Natural killer cell (primary cell): ENCODE measurements around the gene HACD3. TPM values are rescaled to one million over a fixed set of nuclear protein-coding genes. Genes with fewer than 3 reads are reported as not detected.

ENCODE experiments used
- ATAC-seq, 3 donors: fragments of 150-1000 bp in 2 of 3; fragments of 200-7000 bp in 1 of 3; cut with Tn5 transposase; 1 replicate in 1 of 3; 2 replicates in 2 of 3; pipeline ENCODE4 v1.10.0; 2021; ENCODE audit warnings: mild to moderate bottlenecking in 2 of 3, moderate library complexity in 2 of 3
- DNase-seq, 2 donors: peaks; one replicate each; pipeline versions ENCODE4 v3.0.0 to v3.0.0-alpha.2; 2013 to 2021; ENCODE audit warnings: mixed read lengths in 1 of 2
- H3K27ac ChIP-seq: one replicate; pipeline ENCODE4 v1.5.1; 2013; ENCODE audit warnings: mild to moderate bottlenecking, low read length
- H3K27me3 ChIP-seq: one replicate; pipeline ENCODE4 v1.6.1; 2013; ENCODE audit warnings: low read length; ENCODE audit not compliant: control insufficient read depth, insufficient read depth
- H3K36me3 ChIP-seq: one replicate; pipeline ENCODE4 v1.6.1; 2013; ENCODE audit warnings: low read length; ENCODE audit not compliant: control insufficient read depth, insufficient read depth
- H3K4me1 ChIP-seq: one replicate; pipeline ENCODE4 v1.6.1; 2013; ENCODE audit warnings: low read length; ENCODE audit not compliant: control insufficient read depth, insufficient read depth
- H3K4me3 ChIP-seq: one replicate; pipeline ENCODE4 v1.5.1; 2013; ENCODE audit warnings: low read length
- H3K9me3 ChIP-seq: one replicate; pipeline ENCODE4 v1.6.1; 2013; ENCODE audit warnings: low read length; ENCODE audit not compliant: control insufficient read depth, insufficient read depth
- H3K27ac Mint-ChIP-seq, 2 donors: one replicate each; pipeline ENCODE4 v1.8.0; 2022; ENCODE audit warnings: mild to moderate bottlenecking in 2 of 2, mixed read lengths in 2 of 2, moderate library complexity in 1 of 2
- H3K27me3 Mint-ChIP-seq, 2 donors: one replicate each; pipeline ENCODE4 v1.8.0; 2022; ENCODE audit warnings: low read depth in 2 of 2, mixed read lengths in 2 of 2
- H3K36me3 Mint-ChIP-seq: one replicate; pipeline ENCODE4 v1.8.0; 2022; ENCODE audit warnings: mixed read lengths
- H3K4me1 Mint-ChIP-seq, 2 donors: one replicate each; pipeline ENCODE4 v1.8.0; 2022; ENCODE audit warnings: mixed read lengths in 2 of 2
- H3K4me3 Mint-ChIP-seq: one replicate; pipeline ENCODE4 v1.8.0; 2022; ENCODE audit warnings: mild to moderate bottlenecking, moderate library complexity, mixed read lengths
- H3K9me3 Mint-ChIP-seq, 2 donors: one replicate each; pipeline ENCODE4 v1.8.0; 2022; ENCODE audit warnings: mixed read lengths in 2 of 2
- CTCF ChIP-seq: fragments of 200-600 bp; IDR thresholded peaks from one replicate; pipeline ENCODE4 v1.8.0; 2022; ENCODE audit warnings: antibody characterized with exemption
- WGBS: methylation state at CpG from one replicate; pipeline ENCODE4 v1.1.7; 2013; ENCODE audit warnings: missing lambda C conversion rate; ENCODE audit not compliant: insufficient coverage; 5-methylcytosine and 5-hydroxymethylcytosine counted together
- intact Hi-C: fragments of 100-400 bp; cut with micrococcal nuclease; formaldehyde crosslinking; loops from one replicate; pipeline ENCODE4 v1.14.2; 2022
- total RNA-seq, 4 donors: library from RNA; stranded (reverse); fragments of 120-200 nt in 1 of 4; gene quantifications; one replicate each; pipeline versions ENCODE4 v1.2.3 to v1.2.4, GENCODE V29; 2013 to 2022

HACD3 gene
- total RNA-seq, 3 donors from 2014 or later (not counting 1 experiment from before 2014, with no cell fraction given), result 13.5 to 24.7 (median 15.1) TPM

GRCh38 chr15:65509321-65509720 is 20.9 kb upstream of the HACD3 start:
- Mint-ChIP-seq H3K27ac (peak overlapping the region; percentile 52 to 72), H3K4me3 (no peak overlapping the region), H3K4me1 (peaks cover 30 to 38% of the 10 kb centered on the region in 2 donors), H3K9me3 (no peaks in the 10 kb centered on the region), H3K27me3 (no peaks in the 10 kb centered on the region), H3K36me3 (peaks cover 10% of the 10 kb centered on the region)
- Histone ChIP-seq H3K4me1 (peaks cover 12% of the 10 kb centered on the region), H3K36me3 (peaks cover 48% of the 10 kb centered on the region), H3K4me3 (no peak overlapping the region), H3K27ac (no peak overlapping the region), H3K27me3 (no peaks in the 10 kb centered on the region), H3K9me3 (no peaks in the 10 kb centered on the region)
- intact Hi-C loops, result no loop called here
- no peak for TF ChIP-seq CTCF
- WGBS, result 96% methylated on average over 2 of the region's 2 CpGs
- no peak for DNase-seq
- ATAC-seq, result no peak

GRCh38 chr15:65512189-65512588 is 18.1 kb upstream of the HACD3 start:
- Histone ChIP-seq H3K4me1 (peaks cover 20% of the 10 kb centered on the region), H3K9me3 (no peaks in the 10 kb centered on the region), H3K4me3 (no peak overlapping the region), H3K36me3 (peaks cover 33% of the 10 kb centered on the region), H3K27me3 (no peaks in the 10 kb centered on the region), H3K27ac (peak overlapping the region; percentile 59)
- Mint-ChIP-seq H3K4me3 (peak overlapping the region; percentile 85), H3K4me1 (peaks cover 52 to 55% of the 10 kb centered on the region in 2 donors), H3K27ac (peak overlapping the region; percentile 93 to 97), H3K36me3 (peaks cover 10% of the 10 kb centered on the region), H3K9me3 (no peaks in the 10 kb centered on the region), H3K27me3 (no peaks in the 10 kb centered on the region)
- DNase-seq, result no peak
- TF ChIP-seq CTCF, result no peak
- WGBS, result 98% methylated on average over 5 of the region's 5 CpGs
- no peak for ATAC-seq
- intact Hi-C loops, result no loop called here

GRCh38 chr15:65512807-65513416 is 17.4 kb upstream of the HACD3 start:
- TF ChIP-seq CTCF, result no peak
- intact Hi-C loops, result loop anchor here (1.0 kb wide), 1 partner anchor 17 kb away; the partner anchor contains the start of gene HACD3
- Histone ChIP-seq H3K4me3 (no peak overlapping the region), H3K9me3 (no peaks in the 10 kb centered on the region), H3K36me3 (peaks cover 32% of the 10 kb centered on the region), H3K27me3 (no peaks in the 10 kb centered on the region), H3K27ac (peak overlapping the region; percentile 59), H3K4me1 (peaks cover 23% of the 10 kb centered on the region)
- peak; percentile 37 to 77 for DNase-seq
- Mint-ChIP-seq H3K27me3 (no peaks in the 10 kb centered on the region), H3K27ac (peak overlapping the region; percentile 93 to 97), H3K36me3 (peaks cover 10% of the 10 kb centered on the region), H3K9me3 (no peaks in the 10 kb centered on the region), H3K4me1 (peaks cover 55 to 58% of the 10 kb centered on the region in 2 donors), H3K4me3 (peak overlapping the region; percentile 85)
- WGBS, result 31% methylated on average over 7 of the region's 10 CpGs
- peak; percentile 52 to 62 (median 62) for ATAC-seq
